KMS-11 (cell line): Measurements from ENCODE around the gene CCDC88A.

Source experiments
- H2AFZ ChIP-seq: fragments of 200-600 bp; sonication (generic); 2 replicates; pipeline ENCODE4 v1.6.1; 2016; ENCODE audit warnings: antibody characterized with exemption, mixed run types, low read depth
- H3K27ac ChIP-seq: fragments of 200-600 bp; sonication (generic); 2 replicates; pipeline ENCODE4 v1.6.1; 2016; ENCODE audit warnings: mild to moderate bottlenecking, mixed run types
- H3K27me3 ChIP-seq: fragments of 200-600 bp; sonication (generic); 2 replicates; pipeline ENCODE4 v1.6.1; 2017; ENCODE audit warnings: mild to moderate bottlenecking, low read depth, mixed run types, moderate library complexity; ENCODE audit not compliant: insufficient read depth
- H3K36me3 ChIP-seq: fragments of 200-600 bp; sonication (generic); 2 replicates; pipeline ENCODE4 v1.6.1; 2017; ENCODE audit warnings: mild to moderate bottlenecking, mixed run types; ENCODE audit not compliant: insufficient read depth
- H3K4me1 ChIP-seq: fragments of 200-600 bp; sonication (generic); 2 replicates; pipeline ENCODE4 v1.6.1; 2016; ENCODE audit warnings: mild to moderate bottlenecking, low read depth, mixed run types; ENCODE audit not compliant: poor library complexity, severe bottlenecking
- H3K4me2 ChIP-seq: fragments of 200-600 bp; sonication (generic); 2 replicates; pipeline ENCODE4 v1.7.0; 2016; ENCODE audit warnings: mild to moderate bottlenecking, mixed run types
- H3K4me3 ChIP-seq: fragments of 200-600 bp; sonication (generic); IDR thresholded peaks from 2 replicates; pipeline ENCODE4 v1.6.1; 2017; ENCODE audit warnings: low read depth, low read length, mixed read lengths; ENCODE audit not compliant: insufficient read depth
- H3K79me2 ChIP-seq: fragments of 200-600 bp; sonication (generic); 2 replicates; pipeline ENCODE4 v1.6.1; 2016; ENCODE audit warnings: low read depth, mixed run types; ENCODE audit not compliant: insufficient read depth
- H3K9ac ChIP-seq: fragments of 200-600 bp; sonication (generic); 2 replicates; pipeline ENCODE4 v1.6.1; 2016; ENCODE audit warnings: mild to moderate bottlenecking, mixed run types
- H4K20me1 ChIP-seq: fragments of 200-600 bp; sonication (generic); 2 replicates; pipeline ENCODE4 v1.6.1; 2016; ENCODE audit warnings: mild to moderate bottlenecking, mixed run types; ENCODE audit not compliant: insufficient read depth
- TF ChIP-seq, protein P1 (sequence below): fragments of 200-600 bp; sonication (generic); conservative IDR thresholded peaks from 2 replicates; pipeline ENCODE4 v1.6.1; 2017; ENCODE audit warnings: low read depth, mild to moderate bottlenecking, antibody characterized with exemption, low read length, moderate library complexity, mixed read lengths

The CCDC88A gene, protein sequence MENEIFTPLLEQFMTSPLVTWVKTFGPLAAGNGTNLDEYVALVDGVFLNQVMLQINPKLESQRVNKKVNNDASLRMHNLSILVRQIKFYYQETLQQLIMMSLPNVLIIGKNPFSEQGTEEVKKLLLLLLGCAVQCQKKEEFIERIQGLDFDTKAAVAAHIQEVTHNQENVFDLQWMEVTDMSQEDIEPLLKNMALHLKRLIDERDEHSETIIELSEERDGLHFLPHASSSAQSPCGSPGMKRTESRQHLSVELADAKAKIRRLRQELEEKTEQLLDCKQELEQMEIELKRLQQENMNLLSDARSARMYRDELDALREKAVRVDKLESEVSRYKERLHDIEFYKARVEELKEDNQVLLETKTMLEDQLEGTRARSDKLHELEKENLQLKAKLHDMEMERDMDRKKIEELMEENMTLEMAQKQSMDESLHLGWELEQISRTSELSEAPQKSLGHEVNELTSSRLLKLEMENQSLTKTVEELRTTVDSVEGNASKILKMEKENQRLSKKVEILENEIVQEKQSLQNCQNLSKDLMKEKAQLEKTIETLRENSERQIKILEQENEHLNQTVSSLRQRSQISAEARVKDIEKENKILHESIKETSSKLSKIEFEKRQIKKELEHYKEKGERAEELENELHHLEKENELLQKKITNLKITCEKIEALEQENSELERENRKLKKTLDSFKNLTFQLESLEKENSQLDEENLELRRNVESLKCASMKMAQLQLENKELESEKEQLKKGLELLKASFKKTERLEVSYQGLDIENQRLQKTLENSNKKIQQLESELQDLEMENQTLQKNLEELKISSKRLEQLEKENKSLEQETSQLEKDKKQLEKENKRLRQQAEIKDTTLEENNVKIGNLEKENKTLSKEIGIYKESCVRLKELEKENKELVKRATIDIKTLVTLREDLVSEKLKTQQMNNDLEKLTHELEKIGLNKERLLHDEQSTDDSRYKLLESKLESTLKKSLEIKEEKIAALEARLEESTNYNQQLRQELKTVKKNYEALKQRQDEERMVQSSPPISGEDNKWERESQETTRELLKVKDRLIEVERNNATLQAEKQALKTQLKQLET (N-terminal part only)

DNA sequence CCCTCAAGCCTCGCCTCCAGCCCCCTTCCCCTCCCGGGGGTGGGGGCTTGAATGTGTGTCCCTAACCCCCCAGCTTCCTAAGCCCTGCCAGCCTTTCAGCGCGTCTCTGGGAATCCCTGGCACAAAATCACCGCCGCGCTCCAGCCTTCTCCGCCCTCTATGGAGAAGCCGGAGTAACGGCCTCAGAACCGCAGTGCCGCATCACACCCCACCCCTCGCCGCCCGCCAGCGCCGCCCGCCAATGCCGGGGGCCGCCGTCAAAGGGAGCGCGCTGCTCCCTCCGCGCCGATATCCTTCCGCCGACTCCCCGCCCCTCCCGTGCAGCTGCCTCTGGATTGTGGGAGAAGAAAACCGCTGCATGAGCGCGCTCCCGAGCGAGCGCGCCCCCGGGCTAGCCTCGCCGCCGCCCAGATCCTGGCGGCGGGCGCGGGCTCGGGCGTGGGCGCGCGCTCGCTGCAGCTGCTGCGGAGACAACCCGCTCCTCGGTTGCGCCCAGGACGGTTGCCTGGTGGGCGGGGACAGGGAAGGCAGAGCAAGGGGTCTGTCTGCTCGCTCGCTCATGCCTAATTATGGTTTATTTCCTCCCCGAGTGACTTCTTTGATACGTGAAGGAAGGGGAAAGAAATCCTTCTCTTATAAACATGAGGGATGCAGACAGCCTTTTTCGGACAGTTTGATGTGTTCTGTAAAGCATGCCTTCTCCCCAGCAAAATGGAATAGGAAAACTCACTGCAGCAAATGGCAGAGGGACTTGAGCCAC lies at the start of gene CCDC88A:
TSS of gene CCDC88A (minus strand) at position 178 of the 760 bp plus-strand sequence. CDS start 777 bp downstream, outside the sequence.
- Histone ChIP-seq H2AFZ (peak within 1 kb of the TSS; percentile 66), H3K4me1 (peaks cover 58% of the 10 kb centered on the region), H3K79me2 (peaks cover 43% of the 10 kb centered on the region), H3K9ac (peak within 1 kb of the TSS; percentile 70), H3K4me3 (peak within 1 kb of the TSS; percentile 58), H4K20me1 (no peaks in the 10 kb centered on the region), H3K36me3 (no peaks in the 10 kb centered on the region), H3K4me2 (peak within 1 kb of the TSS; percentile 84), H3K27ac (peak within 1 kb of the TSS; percentile 72), H3K27me3 (no peaks in the 10 kb centered on the region)
- TF ChIP-seq, protein P1, sequence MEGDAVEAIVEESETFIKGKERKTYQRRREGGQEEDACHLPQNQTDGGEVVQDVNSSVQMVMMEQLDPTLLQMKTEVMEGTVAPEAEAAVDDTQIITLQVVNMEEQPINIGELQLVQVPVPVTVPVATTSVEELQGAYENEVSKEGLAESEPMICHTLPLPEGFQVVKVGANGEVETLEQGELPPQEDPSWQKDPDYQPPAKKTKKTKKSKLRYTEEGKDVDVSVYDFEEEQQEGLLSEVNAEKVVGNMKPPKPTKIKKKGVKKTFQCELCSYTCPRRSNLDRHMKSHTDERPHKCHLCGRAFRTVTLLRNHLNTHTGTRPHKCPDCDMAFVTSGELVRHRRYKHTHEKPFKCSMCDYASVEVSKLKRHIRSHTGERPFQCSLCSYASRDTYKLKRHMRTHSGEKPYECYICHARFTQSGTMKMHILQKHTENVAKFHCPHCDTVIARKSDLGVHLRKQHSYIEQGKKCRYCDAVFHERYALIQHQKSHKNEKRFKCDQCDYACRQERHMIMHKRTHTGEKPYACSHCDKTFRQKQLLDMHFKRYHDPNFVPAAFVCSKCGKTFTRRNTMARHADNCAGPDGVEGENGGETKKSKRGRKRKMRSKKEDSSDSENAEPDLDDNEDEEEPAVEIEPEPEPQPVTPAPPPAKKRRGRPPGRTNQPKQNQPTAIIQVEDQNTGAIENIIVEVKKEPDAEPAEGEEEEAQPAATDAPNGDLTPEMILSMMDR, result no peak

- H3K4me2 ChIP-seq, result peak overlapping the region; percentile 67; the same call in 1 of the 2 replicates
- H3K36me3 ChIP-seq, result no peaks in the 10 kb centered on the region
- peaks cover 42% of the 10 kb centered on the region for H3K4me1 ChIP-seq
- no peaks in the 10 kb centered on the region for H4K20me1 ChIP-seq
- TF ChIP-seq, protein P1, result no peak
- H3K27ac ChIP-seq, result peak overlapping the region; percentile 82; the same call in 1 of the 2 replicates
- H3K27me3 ChIP-seq, result no peaks in the 10 kb centered on the region
- no peaks in the 10 kb centered on the region for H3K79me2 ChIP-seq
- H3K9ac ChIP-seq, result no peak overlapping the region
- H2AFZ ChIP-seq, result 0 out of 2 replicates have a peak overlapping the region, but pooled peaks have one; percentile 40
- H3K4me3 ChIP-seq, result no peak overlapping the region
Measured at GRCh38 chr2:55461679-55462078, 42.0 kb upstream of the CCDC88A start.

- peak overlapping the region; percentile 25 for H3K4me3 ChIP-seq
- H3K27ac ChIP-seq, result peak overlapping the region; percentile 82
- no peaks in the 10 kb centered on the region for H3K79me2 ChIP-seq
- H3K9ac ChIP-seq, result peak overlapping the region; percentile 42; the same call in 1 of the 2 replicates
- H3K27me3 ChIP-seq, result no peaks in the 10 kb centered on the region
- H3K4me1 ChIP-seq, result peaks cover 42% of the 10 kb centered on the region
- no peaks in the 10 kb centered on the region for H4K20me1 ChIP-seq
- peak overlapping the region; percentile 67 for H3K4me2 ChIP-seq
- H2AFZ ChIP-seq, result peak overlapping the region; percentile 40
- TF ChIP-seq, protein P1, result no peak
- no peaks in the 10 kb centered on the region for H3K36me3 ChIP-seq
Measured at GRCh38 chr2:55460562-55460961, 40.9 kb upstream of the CCDC88A start.
